Neural progenitor cell (in vitro differentiated cells): ENCODE measurements around the gene ZNF787.

Experiments used
- EZH2 ChIP-seq: fragments of 200-600 bp; sonication (generic); IDR thresholded peaks from 2 replicates; pipeline ENCODE4 v1.6.1; 2017; ENCODE audit warnings: antibody characterized with exemption, mild to moderate bottlenecking, moderate library complexity
- EZH2phosphoT487 ChIP-seq: fragments of 200-600 bp; sonication (generic); IDR thresholded peaks from 2 replicates; pipeline ENCODE4 v1.6.1; 2017; ENCODE audit warnings: antibody characterized with exemption
- TF ChIP-seq, protein P1 (sequence below): fragments of 200-600 bp; sonication (generic); IDR thresholded peaks from 2 replicates; pipeline ENCODE4 v1.5.1; 2017; ENCODE audit warnings: antibody characterized with exemption, mild to moderate bottlenecking

DNA sequence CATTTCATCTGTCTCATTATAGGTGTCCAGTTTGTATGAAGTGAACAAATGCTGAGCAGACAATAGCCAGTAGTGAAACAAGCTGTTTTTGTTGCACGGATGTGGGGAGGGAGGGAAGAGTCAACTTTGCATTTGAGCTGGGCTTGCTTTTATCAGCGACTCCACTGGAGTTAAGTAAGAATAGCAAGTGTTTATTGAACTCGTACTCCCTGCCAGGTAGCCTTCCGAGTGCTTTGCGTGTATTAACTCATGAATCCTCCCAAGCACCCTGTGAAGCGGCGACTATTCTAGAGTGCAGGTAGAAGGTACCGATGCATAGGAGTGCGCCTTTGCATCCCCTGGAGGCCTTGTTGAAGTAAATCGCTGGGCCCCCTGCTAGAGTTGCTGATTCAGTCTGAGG lies 15.3 kb upstream of the ZNF787 start:
- TF ChIP-seq, protein P1, sequence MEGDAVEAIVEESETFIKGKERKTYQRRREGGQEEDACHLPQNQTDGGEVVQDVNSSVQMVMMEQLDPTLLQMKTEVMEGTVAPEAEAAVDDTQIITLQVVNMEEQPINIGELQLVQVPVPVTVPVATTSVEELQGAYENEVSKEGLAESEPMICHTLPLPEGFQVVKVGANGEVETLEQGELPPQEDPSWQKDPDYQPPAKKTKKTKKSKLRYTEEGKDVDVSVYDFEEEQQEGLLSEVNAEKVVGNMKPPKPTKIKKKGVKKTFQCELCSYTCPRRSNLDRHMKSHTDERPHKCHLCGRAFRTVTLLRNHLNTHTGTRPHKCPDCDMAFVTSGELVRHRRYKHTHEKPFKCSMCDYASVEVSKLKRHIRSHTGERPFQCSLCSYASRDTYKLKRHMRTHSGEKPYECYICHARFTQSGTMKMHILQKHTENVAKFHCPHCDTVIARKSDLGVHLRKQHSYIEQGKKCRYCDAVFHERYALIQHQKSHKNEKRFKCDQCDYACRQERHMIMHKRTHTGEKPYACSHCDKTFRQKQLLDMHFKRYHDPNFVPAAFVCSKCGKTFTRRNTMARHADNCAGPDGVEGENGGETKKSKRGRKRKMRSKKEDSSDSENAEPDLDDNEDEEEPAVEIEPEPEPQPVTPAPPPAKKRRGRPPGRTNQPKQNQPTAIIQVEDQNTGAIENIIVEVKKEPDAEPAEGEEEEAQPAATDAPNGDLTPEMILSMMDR = no peak
- TF ChIP-seq EZH2 (no peak), EZH2phosphoT487 (no peak)
